SK-N-SH (cell line): ENCODE data around the gene RS1. TPM values are rescaled to one million over a fixed set of nuclear protein-coding genes. Genes with fewer than 3 reads are reported as not detected.

Experiments
- CTCF ChIA-PET: fragments of 300-600, 350-600 bp; formaldehyde crosslinking; extraction: SDS; loops from one replicate; lab custom pipeline; 2021; lab: Yijun Ruan, JAX
- POLR2A ChIA-PET: fragments of 350-600 bp; sonication (Branson Sonifier 250); formaldehyde crosslinking; extraction: SDS; loops from one replicate; lab custom pipeline; 2020; ENCODE audit warnings: antibody characterized with exemption, inconsistent platforms; lab: Yijun Ruan, JAX
- DNase-seq: peaks from one replicate; pipeline ENCODE4 v3.0.0; 2012
- H2AFZ ChIP-seq: fragments of 200-600 bp; sonication (generic); 2 replicates; pipeline ENCODE4 v1.8.1; 2016; ENCODE audit warnings: antibody characterized with exemption, mild to moderate bottlenecking, low read depth
- H3F3A ChIP-seq: fragments of 200-600 bp; sonication (generic); replicated peaks from 2 replicates; pipeline ENCODE3; 2016; ENCODE audit warnings: antibody characterized with exemption, mild to moderate bottlenecking; ENCODE audit not compliant: insufficient read depth
- H3K27ac ChIP-seq, 2 experiments: fragments of 200-500 bp in 1 of 2; fragments of 200-600 bp in 1 of 2; sonication (Bioruptor generic) in 1 of 2; sonication (generic), shearing (Covaris generic) in 1 of 2; 2 replicates each; pipeline versions ENCODE4 v1.5.1 to v1.6.1; 2014 to 2016; ENCODE audit warnings: low read depth in 2 of 2, inconsistent platforms in 1 of 2, low read length in 1 of 2, mild to moderate bottlenecking in 1 of 2, mixed read lengths in 1 of 2
- H3K27me3 ChIP-seq: fragments of 200-600 bp; sonication (generic), shearing (Covaris generic); 2 replicates; pipeline ENCODE4 v1.6.1; 2016; ENCODE audit warnings: mixed run types; ENCODE audit not compliant: insufficient read depth
- H3K36me3 ChIP-seq, 2 experiments: fragments of 200-500 bp in 1 of 2; fragments of 200-600 bp in 1 of 2; sonication (Bioruptor generic) in 1 of 2; sonication (generic) in 1 of 2; replicated peaks in 1 of 2; 2 replicates each; pipeline versions ENCODE3 to v1.5.1; 2014 to 2016; ENCODE audit warnings: low read length in 1 of 2, mild to moderate bottlenecking in 1 of 2; ENCODE audit not compliant: insufficient read depth in 2 of 2, control insufficient read depth in 1 of 2
- H3K4me1 ChIP-seq, 2 experiments: fragments of 200-500 bp in 1 of 2; fragments of 200-600 bp in 1 of 2; sonication (Bioruptor generic) in 1 of 2; sonication (generic), shearing (Covaris generic) in 1 of 2; 2 replicates each; pipeline versions ENCODE4 v1.5.1 to v1.6.1; 2014 to 2016; ENCODE audit warnings: low read depth in 1 of 2, low read length in 1 of 2, mixed run types in 1 of 2; ENCODE audit not compliant: insufficient read depth in 2 of 2, control insufficient read depth in 1 of 2
- H3K4me2 ChIP-seq: fragments of 200-600 bp; sonication (generic), shearing (Covaris generic); 2 replicates; pipeline ENCODE4 v1.6.1; 2017; ENCODE audit warnings: mixed run types
- H3K4me3 ChIP-seq, 2 experiments: fragments of 200-500 bp in 1 of 2; fragments of 200-600 bp in 1 of 2; sonication (Bioruptor generic) in 1 of 2; sonication (generic), shearing (Covaris generic) in 1 of 2; 2 replicates each; pipeline versions ENCODE4 v1.5.1 to v1.8.1; 2014 to 2016; ENCODE audit warnings: low read depth in 2 of 2, inconsistent platforms in 1 of 2, low read length in 1 of 2, mild to moderate bottlenecking in 1 of 2, mixed read lengths in 1 of 2, moderate library complexity in 1 of 2
- H3K79me2 ChIP-seq: fragments of 200-600 bp; sonication (generic); 2 replicates; pipeline ENCODE4 v1.8.1; 2017; ENCODE audit warnings: mild to moderate bottlenecking; ENCODE audit not compliant: insufficient read depth
- H3K9ac ChIP-seq: fragments of 200-600 bp; sonication (generic); 2 replicates; pipeline ENCODE4 v1.6.1; 2017; ENCODE audit warnings: mixed run types
- H3K9me2 ChIP-seq: fragments of 200-600 bp; sonication (generic); 2 replicates; pipeline ENCODE4 v1.6.1; 2017; ENCODE audit warnings: mixed run types
- H3K9me3 ChIP-seq: fragments of 200-600 bp; sonication (generic); 2 replicates; pipeline ENCODE4 v1.6.1; 2017; ENCODE audit warnings: mixed run types, mild to moderate bottlenecking, moderate library complexity
- H4K20me1 ChIP-seq: fragments of 200-600 bp; sonication (generic); 2 replicates; pipeline ENCODE4 v1.6.1; 2017; ENCODE audit warnings: mild to moderate bottlenecking, mixed run types; ENCODE audit not compliant: insufficient read depth
- EZH2phosphoT487 ChIP-seq: fragments of 200-600 bp; sonication (generic); IDR thresholded peaks from 2 replicates; pipeline ENCODE4 v1.6.1; 2017; ENCODE audit warnings: low read depth, mixed run types, mild to moderate bottlenecking, antibody characterized with exemption, moderate library complexity, borderline replicate concordance
- FOXJ3 ChIP-seq: sonication (generic); formaldehyde crosslinking; IDR thresholded peaks from 2 replicates; pipeline ENCODE4 v1.5.1; 2020; ENCODE audit warnings: mild to moderate bottlenecking, missing genetic modification reagents
- GATA2 ChIP-seq: sonication (generic); formaldehyde crosslinking; IDR thresholded peaks from 2 replicates; pipeline ENCODE4 v1.5.0; 2020; ENCODE audit warnings: mild to moderate bottlenecking, missing genetic modification reagents
- JUND ChIP-seq: IDR thresholded peaks from 2 replicates; pipeline ENCODE4 v1.4.0; 2012
- MEF2A ChIP-seq: IDR thresholded peaks from 2 replicates; pipeline ENCODE4 v1.4.0; 2012; ENCODE audit warnings: low read depth, borderline replicate concordance
- MXI1 ChIP-seq: IDR thresholded peaks from 2 replicates; pipeline ENCODE4 v1.6.1; 2012; ENCODE audit warnings: mild to moderate bottlenecking, low read depth, low read length, improper control_type of control experiment
- NFIC ChIP-seq: IDR thresholded peaks from 2 replicates; pipeline ENCODE4 v1.4.0; 2012; ENCODE audit warnings: borderline replicate concordance
- NRF1 ChIP-seq: IDR thresholded peaks from 2 replicates; pipeline ENCODE4 v1.6.1; 2012; ENCODE audit warnings: low read depth, mild to moderate bottlenecking, low read length
- PBX3 ChIP-seq: IDR thresholded peaks from 2 replicates; pipeline ENCODE4; 2012
- POLR2AphosphoS5 ChIP-seq: IDR thresholded peaks from 2 replicates; pipeline ENCODE4 v1.6.1; 2012; ENCODE audit warnings: low read depth, low read length
- RAD21 ChIP-seq: IDR thresholded peaks from 2 replicates; pipeline ENCODE4 v1.6.1; 2012; ENCODE audit warnings: mild to moderate bottlenecking, low read length
- RFX5 ChIP-seq: IDR thresholded peaks from 2 replicates; pipeline ENCODE4 v1.6.1; 2012; ENCODE audit warnings: mild to moderate bottlenecking, improper control_type of control experiment, low read length
- SMC3 ChIP-seq: IDR thresholded peaks from 2 replicates; pipeline ENCODE4 v1.6.1; 2012; ENCODE audit warnings: low read depth, low read length, improper control_type of control experiment
- TCF12 ChIP-seq: IDR thresholded peaks from 2 replicates; pipeline ENCODE4 v1.4.0; 2012
- YY1 ChIP-seq: IDR thresholded peaks from 2 replicates; pipeline ENCODE4 v1.4.0; 2012; ENCODE audit warnings: low read depth, mild to moderate bottlenecking
- ZBTB33 ChIP-seq: IDR thresholded peaks from 2 replicates; pipeline ENCODE4 v1.4.0; 2012; ENCODE audit warnings: low read depth, borderline replicate concordance
- WGBS: methylation state at CpG from one replicate; pipeline ENCODE4 v1.1.6; 2017; ENCODE audit warnings: low lambda C conversion rate; 5-methylcytosine and 5-hydroxymethylcytosine counted together
- polyA plus RNA-seq, 3 experiments: library from polyadenylated mRNA; depleted of rRNA; stranded (reverse); fragments of >200 nt; gene quantifications; 2 replicates each; pipeline ENCODE4 v1.2.3, GENCODE V29; 2012

RS1 gene
- polyA plus RNA-seq, 1 of the 3 experiments (the other 2 are of a cell fraction), result not detected

GRCh38 chrX:18682979-18683387 is 11.1 kb upstream of the RS1 start:
- H3K9me2 ChIP-seq, result no peaks in the 10 kb centered on the region
- H3K4me2 ChIP-seq, result no peak overlapping the region
- CTCF ChIA-PET, result no interaction called here

GRCh38 chrX:18681996-18682395 is 10.1 kb upstream of the RS1 start:
- ChIA-PET POLR2A (no interaction called here), CTCF (no interaction called here)
- Histone ChIP-seq H3K4me2 (no peak overlapping the region), H3F3A (no peaks in the 10 kb centered on the region), H3K9me2 (no peaks in the 10 kb centered on the region), H3K79me2 (no peaks in the 10 kb centered on the region), H3K4me1 (no peaks in the 10 kb centered on the region; a peak in 1 of 4 replicates), H3K27me3 (no peaks in the 10 kb centered on the region), H2AFZ (no peak overlapping the region), H3K9me3 (no peaks in the 10 kb centered on the region), H3K4me3 (no peak overlapping the region), H3K36me3 (no peaks in the 10 kb centered on the region), H3K9ac (no peak overlapping the region), H3K27ac (no peak overlapping the region), H4K20me1 (no peaks in the 10 kb centered on the region)
- WGBS, result 57% methylated on average over 4 of the region's 6 CpGs
- TF ChIP-seq EZH2phosphoT487, result no peak
- no peak for TF ChIP-seq ZBTB33
- no peak for TF ChIP-seq YY1
- TF ChIP-seq FOXJ3, result no peak
- DNase-seq, result no peak

More at GRCh38 chrX:18682979-18683387, 11.1 kb upstream of the RS1 start:
- Histone ChIP-seq H3K4me1 (no peaks in the 10 kb centered on the region; a peak in 1 of 4 replicates), H2AFZ (no peak overlapping the region), H3K27me3 (no peaks in the 10 kb centered on the region), H3K9me3 (no peaks in the 10 kb centered on the region), H4K20me1 (no peaks in the 10 kb centered on the region), H3K27ac (no peak overlapping the region), H3K36me3 (no peaks in the 10 kb centered on the region), H3K4me3 (no peak overlapping the region), H3K79me2 (no peaks in the 10 kb centered on the region), H3F3A (no peaks in the 10 kb centered on the region), H3K9ac (no peak overlapping the region)
- no peak for DNase-seq
- POLR2A ChIA-PET, result no interaction called here
- TF ChIP-seq MXI1 (no peak), TCF12 (no peak), SMC3 (no peak), RFX5 (no peak), RAD21 (no peak), EZH2phosphoT487 (no peak), NFIC (no peak), MEF2A (no peak), NRF1 (no peak), PBX3 (no peak), YY1 (no peak), POLR2AphosphoS5 (no peak), JUND (no peak), GATA2 (CRISPR knock-in tag) (no peak), ZBTB33 (no peak)
- 65% methylated on average over 9 of the region's 9 CpGs for WGBS
